ENCODE measurements around the gene CDADC1.

GRCh38 chr13:49303533-49304252 lies 56.0 kb downstream of the CDADC1 start:
- TF ChIP-seq, protein P1, sequence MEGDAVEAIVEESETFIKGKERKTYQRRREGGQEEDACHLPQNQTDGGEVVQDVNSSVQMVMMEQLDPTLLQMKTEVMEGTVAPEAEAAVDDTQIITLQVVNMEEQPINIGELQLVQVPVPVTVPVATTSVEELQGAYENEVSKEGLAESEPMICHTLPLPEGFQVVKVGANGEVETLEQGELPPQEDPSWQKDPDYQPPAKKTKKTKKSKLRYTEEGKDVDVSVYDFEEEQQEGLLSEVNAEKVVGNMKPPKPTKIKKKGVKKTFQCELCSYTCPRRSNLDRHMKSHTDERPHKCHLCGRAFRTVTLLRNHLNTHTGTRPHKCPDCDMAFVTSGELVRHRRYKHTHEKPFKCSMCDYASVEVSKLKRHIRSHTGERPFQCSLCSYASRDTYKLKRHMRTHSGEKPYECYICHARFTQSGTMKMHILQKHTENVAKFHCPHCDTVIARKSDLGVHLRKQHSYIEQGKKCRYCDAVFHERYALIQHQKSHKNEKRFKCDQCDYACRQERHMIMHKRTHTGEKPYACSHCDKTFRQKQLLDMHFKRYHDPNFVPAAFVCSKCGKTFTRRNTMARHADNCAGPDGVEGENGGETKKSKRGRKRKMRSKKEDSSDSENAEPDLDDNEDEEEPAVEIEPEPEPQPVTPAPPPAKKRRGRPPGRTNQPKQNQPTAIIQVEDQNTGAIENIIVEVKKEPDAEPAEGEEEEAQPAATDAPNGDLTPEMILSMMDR (IDR thresholded peaks at IDR 0.05): no peak
- TF ChIP-seq POLR2A (IDR thresholded peaks at IDR 0.05): no peak

All from sigmoid colon (tissue), 3 donors.